ENCODE data around the gene MRPL58. TPM values are rescaled to one million over a fixed set of nuclear protein-coding genes. Genes with fewer than 3 reads are reported as not detected.

Gene MRPL58
- total and polyA plus RNA-seq, 2 donors (not counting 1 experiment from before 2014, with no cell fraction given), result 20.8 to 21.6 TPM

GRCh38 chr17:75019710-75020109, 7.2 kb downstream of the MRPL58 start:
- WGBS (ENCODE audit: insufficient coverage), result 100% methylated on average over 2 of the region's 3 CpGs
- Histone ChIP-seq H3K4me1 (ENCODE audit: control insufficient read depth in 2 of 2, insufficient read depth in 2 of 2, low read length in 2 of 2) (no peaks in the 10 kb centered on the region), H3K27me3 (replicated peaks in 1 of 4; ENCODE audit: control extremely low read depth in 1 of 4, control insufficient read depth in 3 of 4, insufficient read depth in 4 of 4, low read length in 3 of 4) (no peaks in the 10 kb centered on the region), H3K4me2 (replicated peaks; ENCODE audit: low read depth, low read length, poor library complexity, severe bottlenecking) (no peak overlapping the region), H3K4me3 (ENCODE audit: control extremely low read depth in 1 of 5, extremely low read depth in 1 of 5, insufficient read depth in 1 of 5, low read depth in 2 of 5, low read length in 4 of 5) (no peak overlapping the region), H3K36me3 (replicated peaks in 1 of 2; ENCODE audit: control extremely low read depth in 1 of 2, control insufficient read depth in 1 of 2, extremely low read depth in 1 of 2, insufficient read depth in 2 of 2, low read length in 1 of 2) (peaks cover 7 to 40% of the 10 kb centered on the region in 2 experiments), H3K27ac (ENCODE audit: low read length in 2 of 2) (no peak overlapping the region), H3K9me3 (ENCODE audit: control extremely low read depth in 1 of 3, control insufficient read depth in 2 of 3, insufficient read depth in 1 of 3, low read length in 2 of 3) (peaks cover 0 to under 1% (median 0%) of the 10 kb centered on the region in 3 donors), H4K20me1 (ENCODE audit: control insufficient read depth, insufficient read depth, low read length, poor library complexity, severe bottlenecking) (no peaks in the 10 kb centered on the region), H3K79me2 (ENCODE audit: control insufficient read depth, insufficient read depth, low read length) (peaks cover 15% of the 10 kb centered on the region), H2AFZ (ENCODE audit: insufficient read depth, low read depth, low read length, poor library complexity, severe bottlenecking) (no peak overlapping the region), H3K9ac (ENCODE audit: low read length) (no peak overlapping the region)
- POLR2A ChIA-PET, result no interaction called here
- no peaks in the 10 kb centered on the region for H3K27me3 Mint-ChIP-seq
- H3K9me3 Mint-ChIP-seq (ENCODE audit: insufficient read depth), result no peaks in the 10 kb centered on the region
- DNase-seq (no peak), ATAC-seq (ENCODE audit: low read depth) (no peak)
- CTCF ChIA-PET, result interaction anchor here (0.7 to 1.2 kb wide), 2 partner anchors 58 to 94 kb away, joined by 3 read pairs; no protein-coding TSS in a partner anchor
- no peak overlapping the region for H3K27ac Mint-ChIP-seq
- peaks cover 2% of the 10 kb centered on the region for H3K4me1 Mint-ChIP-seq
- intact Hi-C loops (cut with micrococcal nuclease), result no loop called here
- TF ChIP-seq EZH2 (IDR thresholded peaks at IDR 0.05; ENCODE audit: borderline replicate concordance, insufficient read depth, low read depth, low read length, poor library complexity, severe bottlenecking) (no peak), CTCF (IDR thresholded peaks at IDR 0.05) (no peak)
- H3K4me3 Mint-ChIP-seq, result no peak overlapping the region

- Histone ChIP-seq H3K4me2 (replicated peaks; ENCODE audit: low read depth, low read length, poor library complexity, severe bottlenecking) (no peak overlapping the region), H3K4me3 (ENCODE audit: control extremely low read depth in 1 of 5, extremely low read depth in 1 of 5, insufficient read depth in 1 of 5, low read depth in 2 of 5, low read length in 4 of 5) (no peak overlapping the region), H3K9ac (ENCODE audit: low read length) (no peak overlapping the region), H3K27ac (ENCODE audit: low read length in 2 of 2) (no peak overlapping the region), H3K36me3 (replicated peaks in 1 of 2; ENCODE audit: control extremely low read depth in 1 of 2, control insufficient read depth in 1 of 2, extremely low read depth in 1 of 2, insufficient read depth in 2 of 2, low read length in 1 of 2) (peaks cover 7 to 40% of the 10 kb centered on the region in 2 experiments), H3K79me2 (ENCODE audit: control insufficient read depth, insufficient read depth, low read length) (peaks cover 10% of the 10 kb centered on the region), H4K20me1 (ENCODE audit: control insufficient read depth, insufficient read depth, low read length, poor library complexity, severe bottlenecking) (no peaks in the 10 kb centered on the region), H3K9me3 (ENCODE audit: control extremely low read depth in 1 of 3, control insufficient read depth in 2 of 3, insufficient read depth in 1 of 3, low read length in 2 of 3) (peaks cover 0 to 5% (median 0%) of the 10 kb centered on the region in 3 donors), H2AFZ (ENCODE audit: insufficient read depth, low read depth, low read length, poor library complexity, severe bottlenecking) (no peak overlapping the region), H3K4me1 (ENCODE audit: control insufficient read depth in 2 of 2, insufficient read depth in 2 of 2, low read length in 2 of 2) (peaks cover 0 to 4% of the 10 kb centered on the region in 2 donors), H3K27me3 (replicated peaks in 1 of 4; ENCODE audit: control extremely low read depth in 1 of 4, control insufficient read depth in 3 of 4, insufficient read depth in 4 of 4, low read length in 3 of 4) (no peaks in the 10 kb centered on the region)
- Mint-ChIP-seq H3K9me3 (ENCODE audit: insufficient read depth) (no peaks in the 10 kb centered on the region), H3K27me3 (no peaks in the 10 kb centered on the region), H3K27ac (no peak overlapping the region), H3K4me1 (peaks cover 3% of the 10 kb centered on the region), H3K4me3 (no peak overlapping the region)
- 95% methylated on average over 13 of the region's 19 CpGs for WGBS (ENCODE audit: insufficient coverage)
- POLR2A ChIA-PET, result no interaction called here
- CTCF ChIA-PET, result no interaction called here
- ATAC-seq (ENCODE audit: low read depth) (no peak), DNase-seq (no peak)
- no peak for TF ChIP-seq CTCF (IDR thresholded peaks at IDR 0.05)
- no peak for TF ChIP-seq EZH2 (IDR thresholded peaks at IDR 0.05; ENCODE audit: borderline replicate concordance, insufficient read depth, low read depth, low read length, poor library complexity, severe bottlenecking)
- intact Hi-C loops (cut with micrococcal nuclease), result no loop called here
These were observed 8.1 kb downstream of the MRPL58 start for GRCh38 chr17:75020331-75021110.

All from B cell (primary cell).